Measurements from ENCODE around the gene OPRM1.

Gene OPRM1

GRCh38 chr6:154134471-154135147 is 95.6 kb downstream of the OPRM1 start:
- Histone ChIP-seq H3K4me1 (no peaks in the 10 kb centered on the region), H3K9ac (no peak overlapping the region), H3K27ac (no peak overlapping the region), H3K27me3 (ENCODE audit: control insufficient read depth, insufficient read depth, low read length) (peaks cover 2% of the 10 kb centered on the region), H3K79me2 (no peaks in the 10 kb centered on the region), H2AFZ (no peak overlapping the region), H3K9me3 (ENCODE audit: control insufficient read depth, low read length) (no peaks in the 10 kb centered on the region), H3K4me3 (ENCODE audit: low read depth, low read length) (no peak overlapping the region), H3K36me3 (ENCODE audit: control insufficient read depth, insufficient read depth, low read length) (no peaks in the 10 kb centered on the region), H3K4me2 (ENCODE audit: low read length) (no peak overlapping the region)
- no peak for TF ChIP-seq CTCF (IDR thresholded peaks at IDR 0.05)

- H3K27me3 ChIP-seq (ENCODE audit: control insufficient read depth, insufficient read depth, low read length), result peaks cover 2% of the 10 kb centered on the region
- no peak overlapping the region for H3K9ac ChIP-seq
- no peak overlapping the region for H3K4me3 ChIP-seq (ENCODE audit: low read depth, low read length)
- no peak overlapping the region for H3K27ac ChIP-seq
- H3K36me3 ChIP-seq (ENCODE audit: control insufficient read depth, insufficient read depth, low read length), result no peaks in the 10 kb centered on the region
- no peaks in the 10 kb centered on the region for H3K9me3 ChIP-seq (ENCODE audit: control insufficient read depth, low read length)
- H3K4me1 ChIP-seq, result no peaks in the 10 kb centered on the region
- no peak for TF ChIP-seq CTCF (IDR thresholded peaks at IDR 0.05)
- H3K4me2 ChIP-seq (ENCODE audit: low read length), result no peak overlapping the region
- no peaks in the 10 kb centered on the region for H3K79me2 ChIP-seq
- H2AFZ ChIP-seq, result no peak overlapping the region
Observed at GRCh38 chr6:154138793-154139192, 99.8 kb downstream of the OPRM1 start.

GRCh38 chr6:154139892-154140291 is 100.9 kb downstream of the OPRM1 start:
- no peak for TF ChIP-seq CTCF (IDR thresholded peaks at IDR 0.05)
- no peak overlapping the region for H3K4me3 ChIP-seq (ENCODE audit: low read depth, low read length)
- no peaks in the 10 kb centered on the region for H3K9me3 ChIP-seq (ENCODE audit: control insufficient read depth, low read length)
- H3K27me3 ChIP-seq (ENCODE audit: control insufficient read depth, insufficient read depth, low read length), result peaks cover 2% of the 10 kb centered on the region
- H3K4me2 ChIP-seq (ENCODE audit: low read length), result no peak overlapping the region
- H2AFZ ChIP-seq, result no peak overlapping the region
- no peak overlapping the region for H3K27ac ChIP-seq
- H3K9ac ChIP-seq, result no peak overlapping the region
- no peaks in the 10 kb centered on the region for H3K4me1 ChIP-seq
- H3K79me2 ChIP-seq, result no peaks in the 10 kb centered on the region
- no peaks in the 10 kb centered on the region for H3K36me3 ChIP-seq (ENCODE audit: control insufficient read depth, insufficient read depth, low read length)

- no peaks in the 10 kb centered on the region for H3K36me3 ChIP-seq (ENCODE audit: control insufficient read depth, insufficient read depth, low read length)
- H3K9me3 ChIP-seq (ENCODE audit: control insufficient read depth, low read length), result no peaks in the 10 kb centered on the region
- H2AFZ ChIP-seq, result no peak overlapping the region
- H3K9ac ChIP-seq, result no peak overlapping the region
- no peak for TF ChIP-seq CTCF (IDR thresholded peaks at IDR 0.05)
- no peaks in the 10 kb centered on the region for H3K27me3 ChIP-seq (ENCODE audit: control insufficient read depth, insufficient read depth, low read length)
- H3K4me3 ChIP-seq (ENCODE audit: low read depth, low read length), result no peak overlapping the region
- no peaks in the 10 kb centered on the region for H3K79me2 ChIP-seq
- no peak overlapping the region for H3K27ac ChIP-seq
- no peaks in the 10 kb centered on the region for H3K4me1 ChIP-seq
- H3K4me2 ChIP-seq (ENCODE audit: low read length), result no peak overlapping the region
Observed at GRCh38 chr6:154140743-154141142, 101.7 kb downstream of the OPRM1 start.

- Histone ChIP-seq H3K9ac (no peak overlapping the region), H3K4me1 (no peaks in the 10 kb centered on the region), H3K36me3 (ENCODE audit: control insufficient read depth, insufficient read depth, low read length) (no peaks in the 10 kb centered on the region), H3K27me3 (ENCODE audit: control insufficient read depth, insufficient read depth, low read length) (no peaks in the 10 kb centered on the region), H3K4me2 (ENCODE audit: low read length) (no peak overlapping the region), H3K4me3 (ENCODE audit: low read depth, low read length) (no peak overlapping the region), H3K27ac (no peak overlapping the region), H3K79me2 (no peaks in the 10 kb centered on the region), H3K9me3 (ENCODE audit: control insufficient read depth, low read length) (no peaks in the 10 kb centered on the region), H2AFZ (no peak overlapping the region)
- TF ChIP-seq CTCF (IDR thresholded peaks at IDR 0.05), result no peak
Observed at GRCh38 chr6:154143753-154144152, 104.7 kb downstream of the OPRM1 start.
